B cell (primary cell): ENCODE measurements around the gene ZNF80. TPM values are rescaled to one million over a fixed set of nuclear protein-coding genes. Genes with fewer than 3 reads are reported as not detected.
"Not testable (repeated sequence)": the region's sequence is repeated elsewhere in the genome, so short reads cannot be mapped to it uniquely, and the experiment has no call there.

Experiments
- ATAC-seq: fragments of 200-7000 bp; cut with Tn5 transposase; one replicate; pipeline ENCODE4 v1.10.0; 2021; ENCODE audit warnings: low read depth, mild to moderate bottlenecking, moderate number of reproducible peaks, moderate library complexity
- CTCF ChIA-PET: fragments of 350-600 bp; sonication (Branson Sonifier 250); formaldehyde crosslinking; loops from one replicate; lab custom pipeline; 2021; ENCODE audit warnings: antibody characterized with exemption, inconsistent platforms; lab: Charles Lee
- POLR2A ChIA-PET: fragments of 350-600 bp; sonication (Branson Sonifier 250); formaldehyde crosslinking; loops from one replicate; lab custom pipeline; 2021; ENCODE audit warnings: antibody characterized with exemption; lab: Charles Lee
- DNase-seq: peaks from one replicate; pipeline ENCODE4 v3.0.0; 2013
- H2AFZ ChIP-seq: 2 replicates; pipeline ENCODE4 v1.6.1; 2012; ENCODE audit warnings: mild to moderate bottlenecking, low read depth, low read length; ENCODE audit not compliant: insufficient read depth, poor library complexity, severe bottlenecking
- H3K27ac ChIP-seq, 2 donors: 1 replicate in 1 of 2; 2 replicates in 1 of 2; pipeline ENCODE4 v1.5.1; 2012 to 2013; ENCODE audit warnings: low read length in 2 of 2, mild to moderate bottlenecking in 2 of 2, moderate library complexity in 1 of 2
- H3K27me3 ChIP-seq, 4 experiments: fragments of 200-600 bp in 1 of 4; sonication (generic) in 1 of 4; replicated peaks in 1 of 4; 1 replicate in 2 of 4; 2 replicates in 2 of 4; pipeline versions ENCODE4 v1.6.1 to v1.7.0; 2013 to 2016; ENCODE audit warnings: low read length in 3 of 4, mild to moderate bottlenecking in 2 of 4, mixed read lengths in 1 of 4, moderate library complexity in 1 of 4; ENCODE audit not compliant: insufficient read depth in 4 of 4, control insufficient read depth in 3 of 4; ENCODE audit errors: control extremely low read depth in 1 of 4
- H3K36me3 ChIP-seq, 2 experiments: replicated peaks in 1 of 2; 1 replicate in 1 of 2; 2 replicates in 1 of 2; pipeline versions ENCODE4 v1.6.1 to v1.7.1; 2013; ENCODE audit warnings: low read length in 1 of 2; ENCODE audit not compliant: insufficient read depth in 2 of 2, control insufficient read depth in 1 of 2; ENCODE audit errors: control extremely low read depth in 1 of 2, extremely low read depth in 1 of 2
- H3K4me1 ChIP-seq, 2 donors: fragments of 200-600 bp in 1 of 2; sonication (generic) in 1 of 2; 1 replicate in 1 of 2; 2 replicates in 1 of 2; pipeline versions ENCODE4 v1.5.1 to v1.6.1; 2013 to 2017; ENCODE audit warnings: low read length in 2 of 2; ENCODE audit not compliant: control insufficient read depth in 2 of 2, insufficient read depth in 2 of 2
- H3K4me2 ChIP-seq: replicated peaks from 2 replicates; pipeline ENCODE3; 2012; ENCODE audit warnings: mild to moderate bottlenecking, low read depth, low read length; ENCODE audit not compliant: poor library complexity, severe bottlenecking
- H3K4me3 ChIP-seq, 5 experiments: fragments of 200-600 bp in 1 of 5; sonication (generic) in 1 of 5; 1 replicate in 3 of 5; 2 replicates in 2 of 5; pipeline versions ENCODE4 v1.5.1 to v1.7.0; 2011 to 2016; ENCODE audit warnings: low read length in 4 of 5, mild to moderate bottlenecking in 4 of 5, low read depth in 2 of 5, control low read depth in 1 of 5, moderate library complexity in 1 of 5; ENCODE audit not compliant: insufficient read depth in 1 of 5; ENCODE audit errors: control extremely low read depth in 1 of 5, extremely low read depth in 1 of 5
- H3K79me2 ChIP-seq: fragments of 200-600 bp; sonication (generic); one replicate; pipeline ENCODE4 v1.6.0; 2016; ENCODE audit warnings: low read length; ENCODE audit not compliant: control insufficient read depth, insufficient read depth
- H3K9ac ChIP-seq: fragments of 200-600 bp; sonication (generic); 2 replicates; pipeline ENCODE4 v1.6.1; 2017; ENCODE audit warnings: mild to moderate bottlenecking, low read length, moderate library complexity
- H3K9me3 ChIP-seq, 3 donors: one replicate each; pipeline versions ENCODE4 v1.6.1 to v1.7.1; 2013; ENCODE audit warnings: low read length in 2 of 3; ENCODE audit not compliant: control insufficient read depth in 2 of 3, insufficient read depth in 1 of 3; ENCODE audit errors: control extremely low read depth in 1 of 3
- H4K20me1 ChIP-seq: 2 replicates; pipeline ENCODE4 v1.6.0; 2012; ENCODE audit warnings: mild to moderate bottlenecking, low read length; ENCODE audit not compliant: insufficient read depth, control insufficient read depth, poor library complexity, severe bottlenecking
- H3K27ac Mint-ChIP-seq: one replicate; pipeline ENCODE4 v1.8.0; 2021; ENCODE audit warnings: mixed read lengths
- H3K27me3 Mint-ChIP-seq: one replicate; pipeline ENCODE4 v1.8.0; 2021; ENCODE audit warnings: mixed read lengths
- H3K4me1 Mint-ChIP-seq: one replicate; pipeline ENCODE4 v1.8.0; 2021; ENCODE audit warnings: mixed read lengths
- H3K4me3 Mint-ChIP-seq: one replicate; pipeline ENCODE4 v1.8.0; 2021; ENCODE audit warnings: mixed read lengths
- H3K9me3 Mint-ChIP-seq: one replicate; pipeline ENCODE4 v1.8.0; 2022; ENCODE audit warnings: mixed read lengths; ENCODE audit not compliant: insufficient read depth
- EZH2 ChIP-seq: IDR thresholded peaks from 2 replicates; pipeline ENCODE4 v1.6.1; 2012; ENCODE audit warnings: borderline replicate concordance, low read depth, mild to moderate bottlenecking, moderate library complexity, low read length; ENCODE audit not compliant: insufficient read depth, poor library complexity, severe bottlenecking
- WGBS: methylation state at CpG from one replicate; pipeline ENCODE4 v1.1.5; 2013; ENCODE audit warnings: missing lambda C conversion rate; ENCODE audit not compliant: insufficient coverage; 5-methylcytosine and 5-hydroxymethylcytosine counted together
- intact Hi-C: fragments of 100-400 bp; cut with micrococcal nuclease; formaldehyde crosslinking; loops from one replicate; pipeline ENCODE4 v1.10.0; 2022
- polyA plus RNA-seq: library from polyadenylated mRNA; depleted of rRNA; stranded (reverse); fragments of >200 nt; gene quantifications from 2 replicates; pipeline ENCODE4 v1.2.3, GENCODE V29; 2012
- total RNA-seq, 2 donors: library from RNA; stranded (reverse); fragments of 120-200 nt in 1 of 2; gene quantifications; 1 replicate in 1 of 2; 2 replicates in 1 of 2; pipeline versions ENCODE4 v1.2.3 to v1.2.4, GENCODE V29; 2013 to 2022
- TF ChIP-seq, protein P1 (sequence below): fragments of 200-600 bp; IDR thresholded peaks from one replicate; pipeline ENCODE4 v1.8.0; 2022; ENCODE audit warnings: antibody characterized with exemption, mild to moderate bottlenecking

Gene ZNF80
- total and polyA plus RNA-seq, 2 donors (not counting 1 experiment from before 2014, with no cell fraction given), result 0.04 to 0.42 TPM

DNA sequence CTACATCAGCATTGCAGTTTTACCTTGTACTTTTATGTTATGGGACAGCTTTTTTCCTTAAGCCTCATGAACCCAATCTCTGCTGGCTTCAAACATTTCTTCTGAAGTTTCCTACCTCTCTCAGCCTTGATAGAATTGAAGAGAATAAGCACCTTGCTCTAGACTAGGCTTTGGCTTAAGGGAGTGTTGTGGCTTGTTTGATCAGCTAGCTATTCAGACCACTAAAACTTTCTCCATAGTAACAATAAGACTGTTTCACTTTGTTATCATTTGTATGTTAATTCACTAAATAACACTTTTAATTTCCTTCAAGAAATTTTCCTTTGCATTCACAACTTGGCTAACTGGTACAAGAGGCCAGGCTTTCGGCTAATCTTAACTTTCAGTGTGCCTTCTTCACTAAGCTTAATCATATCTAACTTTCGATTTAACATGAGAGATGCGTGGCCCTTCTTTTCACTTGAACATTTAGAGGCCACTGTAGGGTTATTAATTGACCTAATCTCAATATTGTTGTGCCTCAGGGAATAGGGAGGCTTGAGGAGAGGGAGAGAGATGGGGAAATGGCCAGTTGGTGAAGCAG lies 48.4 kb upstream of the ZNF80 start:
- intact Hi-C loops, result no loop called here
- H3K4me3 ChIP-seq, result no peak overlapping the region
- peak overlapping the region; percentile 73 for H3K27ac Mint-ChIP-seq
- peak overlapping the region; percentile 61 for H3K4me3 Mint-ChIP-seq
- no peaks in the 10 kb centered on the region for H3K36me3 ChIP-seq
- no peak for ATAC-seq
- no peak for DNase-seq
- H3K27me3 Mint-ChIP-seq, result no peaks in the 10 kb centered on the region
- ChIA-PET CTCF (interaction anchor here (1.5 to 1.6 kb wide), 2 partner anchors 13 to 50 kb away, joined by 4 read pairs; no protein-coding TSS in a partner anchor), POLR2A (interaction anchor here (0.6 kb wide), 1 partner anchor 75 kb away, joined by 3 read pairs; no protein-coding TSS in a partner anchor)
- peaks cover 0 to 3% of the 10 kb centered on the region in 2 donors for H3K4me1 ChIP-seq
- H3K79me2 ChIP-seq, result no peaks in the 10 kb centered on the region
- H3K9ac ChIP-seq, result peak overlapping the region; percentile 31
- H4K20me1 ChIP-seq, result no peaks in the 10 kb centered on the region
- H3K4me2 ChIP-seq, result peak overlapping the region; percentile 29
- peaks cover 15% of the 10 kb centered on the region for H3K4me1 Mint-ChIP-seq
- no peaks in the 10 kb centered on the region for H3K9me3 Mint-ChIP-seq
- peak overlapping the region; percentile 44 for H2AFZ ChIP-seq
- WGBS, result 100% methylated on average over 1 of the region's 3 CpGs
- no peaks in the 10 kb centered on the region for H3K27me3 ChIP-seq
- TF ChIP-seq EZH2, result no peak
- TF ChIP-seq, protein P1, sequence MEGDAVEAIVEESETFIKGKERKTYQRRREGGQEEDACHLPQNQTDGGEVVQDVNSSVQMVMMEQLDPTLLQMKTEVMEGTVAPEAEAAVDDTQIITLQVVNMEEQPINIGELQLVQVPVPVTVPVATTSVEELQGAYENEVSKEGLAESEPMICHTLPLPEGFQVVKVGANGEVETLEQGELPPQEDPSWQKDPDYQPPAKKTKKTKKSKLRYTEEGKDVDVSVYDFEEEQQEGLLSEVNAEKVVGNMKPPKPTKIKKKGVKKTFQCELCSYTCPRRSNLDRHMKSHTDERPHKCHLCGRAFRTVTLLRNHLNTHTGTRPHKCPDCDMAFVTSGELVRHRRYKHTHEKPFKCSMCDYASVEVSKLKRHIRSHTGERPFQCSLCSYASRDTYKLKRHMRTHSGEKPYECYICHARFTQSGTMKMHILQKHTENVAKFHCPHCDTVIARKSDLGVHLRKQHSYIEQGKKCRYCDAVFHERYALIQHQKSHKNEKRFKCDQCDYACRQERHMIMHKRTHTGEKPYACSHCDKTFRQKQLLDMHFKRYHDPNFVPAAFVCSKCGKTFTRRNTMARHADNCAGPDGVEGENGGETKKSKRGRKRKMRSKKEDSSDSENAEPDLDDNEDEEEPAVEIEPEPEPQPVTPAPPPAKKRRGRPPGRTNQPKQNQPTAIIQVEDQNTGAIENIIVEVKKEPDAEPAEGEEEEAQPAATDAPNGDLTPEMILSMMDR, result no peak
- H3K27ac ChIP-seq, result peak overlapping the region; percentile 16 to 46
- H3K9me3 ChIP-seq, result peaks cover 0 to 1% (median 0%) of the 10 kb centered on the region in 3 donors

DNA sequence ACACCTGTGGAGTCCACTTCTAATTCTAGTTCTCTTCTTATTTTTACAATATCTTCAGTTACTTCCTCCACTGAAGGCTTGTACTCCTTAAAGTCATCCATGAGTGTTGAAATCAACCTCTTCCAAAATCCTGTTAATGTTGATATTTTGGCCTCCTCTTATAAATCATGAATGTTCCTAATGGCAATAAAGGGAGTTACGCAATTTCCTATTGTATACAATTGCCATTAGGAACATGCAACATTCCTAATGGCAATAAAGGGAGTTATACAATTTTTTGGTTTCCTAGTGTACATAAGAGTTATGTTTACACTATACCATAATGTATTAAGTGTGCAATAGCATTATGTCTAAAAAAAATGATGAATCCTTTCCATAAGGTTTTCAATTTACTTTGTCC lies 47.3 kb upstream of the ZNF80 start:
- peaks cover 0 to 1% (median 0%) of the 10 kb centered on the region in 3 donors for H3K9me3 ChIP-seq

DNA sequence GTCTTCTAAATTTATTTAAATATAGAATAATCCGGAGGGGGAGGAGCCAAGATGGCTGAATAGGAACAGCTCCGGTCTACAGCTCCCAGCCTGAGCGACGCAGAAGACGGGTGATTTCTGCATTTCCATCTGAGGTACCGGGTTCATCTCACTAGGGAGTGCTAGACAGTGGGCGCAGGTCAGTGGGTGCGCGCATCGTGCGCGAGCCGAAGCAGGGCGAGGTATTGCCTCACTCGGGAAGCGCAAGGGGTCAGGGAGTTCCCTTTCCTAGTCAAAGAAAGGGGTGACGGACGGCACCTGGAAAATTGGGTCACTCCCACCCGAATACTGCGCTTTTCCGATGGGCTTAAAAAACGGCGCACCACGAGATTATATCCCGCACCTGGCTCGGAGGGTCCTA lies 39.5 kb upstream of the ZNF80 start:
- intact Hi-C loops, H3K4me3 Mint-ChIP-seq, H4K20me1 ChIP-seq, POLR2A ChIA-PET, H3K4me1 Mint-ChIP-seq, H3K9me3 ChIP-seq, H3K79me2 ChIP-seq, H3K36me3 ChIP-seq, H3K9ac ChIP-seq, H3K4me3 ChIP-seq, H3K27ac ChIP-seq, H3K4me2 ChIP-seq, H3K9me3 Mint-ChIP-seq, ATAC-seq, H3K4me1 ChIP-seq, CTCF ChIA-PET, H2AFZ ChIP-seq, H3K27me3 ChIP-seq, DNase-seq, H3K27ac Mint-ChIP-seq, H3K27me3 Mint-ChIP-seq: not testable (repeated sequence)
- WGBS, result 94% methylated on average over 5 of the region's 26 CpGs

More for the DNA sequence above, 47.3 kb upstream of the ZNF80 start:
- H3K4me1 Mint-ChIP-seq, result peaks cover 10% of the 10 kb centered on the region
- no peak for DNase-seq
- no peak overlapping the region for H3K27ac Mint-ChIP-seq
- Histone ChIP-seq H3K27ac (no peak overlapping the region), H4K20me1 (no peaks in the 10 kb centered on the region), H3K9ac (no peak overlapping the region), H3K27me3 (no peaks in the 10 kb centered on the region), H2AFZ (no peak overlapping the region), H3K4me1 (no peaks in the 10 kb centered on the region), H3K4me2 (no peak overlapping the region), H3K4me3 (no peak overlapping the region), H3K79me2 (no peaks in the 10 kb centered on the region), H3K36me3 (no peaks in the 10 kb centered on the region)
- H3K27me3 Mint-ChIP-seq, result no peaks in the 10 kb centered on the region
- H3K4me3 Mint-ChIP-seq, result no peak overlapping the region
- CTCF ChIA-PET, result interaction anchor here (0.6 to 1.6 kb wide), 3 partner anchors 14 to 52 kb away, joined by 3 to 4 read pairs (median 4); no protein-coding TSS in a partner anchor
- no peaks in the 10 kb centered on the region for H3K9me3 Mint-ChIP-seq
- no peak for ATAC-seq
- intact Hi-C loops, result no loop called here
- WGBS, result no CpG with 5 or more reads among the region's 1 CpG
- POLR2A ChIA-PET, result no interaction called here
- TF ChIP-seq, protein P1, result no peak
